PFSK-1 (cell line): Measurements from ENCODE around the gene SMIM23.

Experiments
- POLR2AphosphoS5 ChIP-seq: IDR thresholded peaks from 2 replicates; pipeline ENCODE4 v1.6.1; 2012; ENCODE audit warnings: low read depth, mild to moderate bottlenecking, control low read depth, low read length, moderate library complexity
- REST ChIP-seq, 2 experiments: IDR thresholded peaks; 2 replicates each; pipeline versions ENCODE4 v1.6.1 to v1.8.0; 2011 to 2012; ENCODE audit warnings: low read depth in 2 of 2, low read length in 2 of 2, control low read depth in 1 of 2, inconsistent platforms in 1 of 2, mild to moderate bottlenecking in 1 of 2, moderate library complexity in 1 of 2; ENCODE audit not compliant: insufficient read depth in 1 of 2
- SIN3A ChIP-seq: IDR thresholded peaks from 2 replicates; pipeline ENCODE4 v1.6.1; 2012; ENCODE audit warnings: mild to moderate bottlenecking, low read length, moderate library complexity, borderline replicate concordance; ENCODE audit not compliant: insufficient read depth

- no peak for TF ChIP-seq SIN3A
- TF ChIP-seq POLR2AphosphoS5: no peak
- no peak for TF ChIP-seq REST (IDR thresholded peaks at IDR 0.05; ENCODE audit: insufficient read depth in 1 of 2, low read depth in 2 of 2, low read length in 2 of 2)
Measured at GRCh38 chr5:171816666-171817065, 31.0 kb downstream of the SMIM23 start.
